Measurements from ENCODE around the gene IFT122. TPM values are rescaled to one million over a fixed set of nuclear protein-coding genes. Genes with fewer than 3 reads are reported as not detected.

The IFT122 gene
- total and polyA plus RNA-seq, 2 donors (not counting 3 experiments of a cell fraction or from before 2014, with no cell fraction given) = 38.4 to 41.7 TPM

DNA sequence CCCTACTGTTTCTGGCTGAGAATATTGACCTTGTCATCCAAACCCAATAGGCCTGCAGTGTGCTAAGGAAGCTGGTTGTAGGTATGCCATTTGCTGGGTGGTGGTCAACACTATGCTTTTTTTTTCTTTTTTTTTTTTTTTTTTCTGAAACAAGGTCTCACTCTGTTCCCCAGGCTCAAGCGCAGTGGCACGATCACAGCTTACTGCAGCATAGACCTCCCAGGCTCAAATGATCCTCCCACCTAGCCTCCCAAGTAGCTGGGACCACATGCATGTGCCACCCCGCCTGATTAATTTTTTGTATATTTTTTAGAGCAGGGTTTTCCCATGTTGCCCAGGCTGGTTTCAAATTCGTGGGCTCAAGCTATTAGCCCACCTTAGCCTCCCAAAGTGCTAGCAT is 52.7 kb downstream of the IFT122 start:
- H3K9me3 ChIP-seq (replicated peaks; ENCODE audit: control insufficient read depth, insufficient read depth, low read length) = no peaks in the 10 kb centered on the region
- POLR2A ChIA-PET = interaction anchor here (1.1 kb wide), 1 partner anchor 104 kb away, joined by 4 read pairs; no protein-coding TSS in a partner anchor
- DNase-seq (ENCODE audit: low read depth, low spot score) = no peak
- no peak overlapping the region for H3K9ac ChIP-seq (replicated peaks; ENCODE audit: extremely low read depth, insufficient read depth, low read length)
- H3K4me1 ChIP-seq (ENCODE audit: control insufficient read depth, extremely low read depth, insufficient read depth, low read length) = peaks cover 45% of the 10 kb centered on the region
- H2AFZ ChIP-seq (ENCODE audit: low read depth, low read length) = no peak overlapping the region
- intact Hi-C loops (cut with micrococcal nuclease) (loop anchor here (5.0 kb wide), 1 partner anchor 400 kb away; the partner anchor contains the start of gene TMCC1), dilution Hi-C loops (cut with MboI; ENCODE audit: extremely low pct_ligation_motif_present, low sequenced_read_pairs) (no loop called here)
- BruUV-seq (replicated peaks) = no TSS peak
- H3K36me3 ChIP-seq (ENCODE audit: control insufficient read depth in 2 of 2, extremely low read depth in 1 of 2, insufficient read depth in 2 of 2, low read length in 2 of 2) = peaks cover 0 to 4% of the 10 kb centered on the region in 2 experiments
- TF ChIP-seq POLR2AphosphoS5 (IDR thresholded peaks at IDR 0.05; ENCODE audit: insufficient read depth, low read depth, low read length) (no peak), FOS (IDR thresholded peaks at IDR 0.05; ENCODE audit: borderline replicate concordance, insufficient read depth, low read length) (no peak), JUN (IDR thresholded peaks at IDR 0.05; ENCODE audit: borderline replicate concordance, insufficient read depth, insufficient read length, low read depth) (no peak), MYC (IDR thresholded peaks at IDR 0.05; ENCODE audit: low read depth, low read length) (no peak), POLR2A (IDR thresholded peaks at IDR 0.05; ENCODE audit: low read depth, low read length) (no peak), EZH2 (IDR thresholded peaks at IDR 0.05; ENCODE audit: borderline replicate concordance, low read depth, low read length, severe bottlenecking) (no peak), GATA2 (IDR thresholded peaks at IDR 0.05; ENCODE audit: insufficient read depth, insufficient read length, low read depth, low read length) (no peak)
- TF ChIP-seq, protein P1, sequence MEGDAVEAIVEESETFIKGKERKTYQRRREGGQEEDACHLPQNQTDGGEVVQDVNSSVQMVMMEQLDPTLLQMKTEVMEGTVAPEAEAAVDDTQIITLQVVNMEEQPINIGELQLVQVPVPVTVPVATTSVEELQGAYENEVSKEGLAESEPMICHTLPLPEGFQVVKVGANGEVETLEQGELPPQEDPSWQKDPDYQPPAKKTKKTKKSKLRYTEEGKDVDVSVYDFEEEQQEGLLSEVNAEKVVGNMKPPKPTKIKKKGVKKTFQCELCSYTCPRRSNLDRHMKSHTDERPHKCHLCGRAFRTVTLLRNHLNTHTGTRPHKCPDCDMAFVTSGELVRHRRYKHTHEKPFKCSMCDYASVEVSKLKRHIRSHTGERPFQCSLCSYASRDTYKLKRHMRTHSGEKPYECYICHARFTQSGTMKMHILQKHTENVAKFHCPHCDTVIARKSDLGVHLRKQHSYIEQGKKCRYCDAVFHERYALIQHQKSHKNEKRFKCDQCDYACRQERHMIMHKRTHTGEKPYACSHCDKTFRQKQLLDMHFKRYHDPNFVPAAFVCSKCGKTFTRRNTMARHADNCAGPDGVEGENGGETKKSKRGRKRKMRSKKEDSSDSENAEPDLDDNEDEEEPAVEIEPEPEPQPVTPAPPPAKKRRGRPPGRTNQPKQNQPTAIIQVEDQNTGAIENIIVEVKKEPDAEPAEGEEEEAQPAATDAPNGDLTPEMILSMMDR (IDR thresholded peaks at IDR 0.05; ENCODE audit: extremely low read depth in 1 of 2, insufficient read depth in 1 of 2, low read depth in 1 of 2, low read length in 2 of 2) = no peak
- TF ChIP-seq, protein P2, sequence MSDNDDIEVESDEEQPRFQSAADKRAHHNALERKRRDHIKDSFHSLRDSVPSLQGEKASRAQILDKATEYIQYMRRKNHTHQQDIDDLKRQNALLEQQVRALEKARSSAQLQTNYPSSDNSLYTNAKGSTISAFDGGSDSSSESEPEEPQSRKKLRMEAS (IDR thresholded peaks at IDR 0.05; ENCODE audit: insufficient read depth, insufficient read length) = no peak
- no peaks in the 10 kb centered on the region for H3K27me3 ChIP-seq (ENCODE audit: control insufficient read depth in 2 of 2, insufficient read depth in 2 of 2, low read length in 2 of 2)
- no peak overlapping the region for H3K4me3 ChIP-seq (replicated peaks in 1 of 3; ENCODE audit: insufficient read depth in 1 of 3, low read depth in 1 of 3, low read length in 3 of 3)
- no peak for FAIRE-seq
- no peaks in the 10 kb centered on the region for H4K20me1 ChIP-seq (replicated peaks; ENCODE audit: control insufficient read depth, extremely low read depth, insufficient read depth, low read length)
- no peak overlapping the region for H3K4me2 ChIP-seq (ENCODE audit: insufficient read depth, low read length)
- H3K27ac ChIP-seq (ENCODE audit: insufficient read depth, low read depth, low read length) = no peak overlapping the region
- CTCF ChIA-PET = interaction anchor here (0.7 to 3.8 kb wide), 7 partner anchors 67 to 135 kb away, joined by 3 to 80 read pairs (median 6); no protein-coding TSS in a partner anchor
- H3K9me1 ChIP-seq (replicated peaks; ENCODE audit: control insufficient read depth, extremely low read depth, insufficient read depth, low read length) = no peaks in the 10 kb centered on the region
- no peaks in the 10 kb centered on the region for H3K79me2 ChIP-seq (ENCODE audit: control insufficient read depth, insufficient read depth, low read length)

Measured in endothelial cell of umbilical vein (primary cell).